IPS-11a (cell line): Measurements from ENCODE around the gene TSPAN17.

ENCODE experiments used
- H3K4me3 ChIP-seq: one replicate; pipeline ENCODE4 v1.5.1; 2013; ENCODE audit warnings: low read depth, low read length, control low read depth

TSPAN17 gene

GRCh38 chr5:176658817-176659511 lies 11.7 kb downstream of the TSPAN17 start:
- no peak overlapping the region for H3K4me3 ChIP-seq

GRCh38 chr5:176659512-176659839 lies 12.2 kb downstream of the TSPAN17 start:
- no peak overlapping the region for H3K4me3 ChIP-seq

- H3K4me3 ChIP-seq: no peak overlapping the region
Observed at GRCh38 chr5:176659860-176660461, 12.7 kb downstream of the TSPAN17 start.

GRCh38 chr5:176660530-176660859 lies 13.2 kb downstream of the TSPAN17 start:
- no peak overlapping the region for H3K4me3 ChIP-seq

- no peak overlapping the region for H3K4me3 ChIP-seq
Observed at GRCh38 chr5:176660860-176661641, 13.8 kb downstream of the TSPAN17 start.

GRCh38 chr5:176661676-176662075 lies 14.4 kb downstream of the TSPAN17 start:
- H3K4me3 ChIP-seq: no peak overlapping the region

- no peak overlapping the region for H3K4me3 ChIP-seq
Observed at GRCh38 chr5:176662371-176663333, 15.4 kb downstream of the TSPAN17 start.

- no peak overlapping the region for H3K4me3 ChIP-seq
Observed at GRCh38 chr5:176663566-176663965, 16.3 kb downstream of the TSPAN17 start.

- H3K4me3 ChIP-seq: no peak overlapping the region
Observed at GRCh38 chr5:176664479-176664878, 17.2 kb downstream of the TSPAN17 start.

GRCh38 chr5:176664886-176665285 lies 17.6 kb downstream of the TSPAN17 start:
- H3K4me3 ChIP-seq: no peak overlapping the region

- no peak overlapping the region for H3K4me3 ChIP-seq
Observed at GRCh38 chr5:176665517-176665916, 18.2 kb downstream of the TSPAN17 start.

GRCh38 chr5:176667637-176668036 lies 20.4 kb downstream of the TSPAN17 start:
- H3K4me3 ChIP-seq: no peak overlapping the region

- no peak overlapping the region for H3K4me3 ChIP-seq
Observed at GRCh38 chr5:176670449-176670848, 23.2 kb downstream of the TSPAN17 start.

GRCh38 chr5:176671399-176671798 lies 24.1 kb downstream of the TSPAN17 start:
- no peak overlapping the region for H3K4me3 ChIP-seq

GRCh38 chr5:176671890-176672747 lies 24.8 kb downstream of the TSPAN17 start:
- H3K4me3 ChIP-seq: no peak overlapping the region

GRCh38 chr5:176673651-176674583 lies 26.6 kb downstream of the TSPAN17 start:
- H3K4me3 ChIP-seq: no peak overlapping the region

GRCh38 chr5:176674799-176675198 lies 27.5 kb downstream of the TSPAN17 start:
- no peak overlapping the region for H3K4me3 ChIP-seq

GRCh38 chr5:176675676-176676360 lies 28.5 kb downstream of the TSPAN17 start:
- H3K4me3 ChIP-seq: no peak overlapping the region
